T47D (cell line): ENCODE measurements around the gene OSGEP.

Source experiments
- DNase-seq, 2 experiments: peaks; one replicate each; pipeline versions ENCODE4 v3.0.0 to v3.0.0-alpha.2; 2011 to 2012; ENCODE audit warnings: low read depth in 1 of 2, low spot score in 1 of 2
- JUND ChIP-seq: IDR thresholded peaks from 2 replicates; pipeline ENCODE4 v1.6.1; 2012; ENCODE audit warnings: low read depth
- in situ Hi-C: cut with HindIII; loops from 2 replicates; pipeline ENCODE4 v1.10.0; 2016; ENCODE audit warnings: low sequenced_read_pairs, low pct_unique_long_range_greater_than_20kb

OSGEP gene

DNA sequence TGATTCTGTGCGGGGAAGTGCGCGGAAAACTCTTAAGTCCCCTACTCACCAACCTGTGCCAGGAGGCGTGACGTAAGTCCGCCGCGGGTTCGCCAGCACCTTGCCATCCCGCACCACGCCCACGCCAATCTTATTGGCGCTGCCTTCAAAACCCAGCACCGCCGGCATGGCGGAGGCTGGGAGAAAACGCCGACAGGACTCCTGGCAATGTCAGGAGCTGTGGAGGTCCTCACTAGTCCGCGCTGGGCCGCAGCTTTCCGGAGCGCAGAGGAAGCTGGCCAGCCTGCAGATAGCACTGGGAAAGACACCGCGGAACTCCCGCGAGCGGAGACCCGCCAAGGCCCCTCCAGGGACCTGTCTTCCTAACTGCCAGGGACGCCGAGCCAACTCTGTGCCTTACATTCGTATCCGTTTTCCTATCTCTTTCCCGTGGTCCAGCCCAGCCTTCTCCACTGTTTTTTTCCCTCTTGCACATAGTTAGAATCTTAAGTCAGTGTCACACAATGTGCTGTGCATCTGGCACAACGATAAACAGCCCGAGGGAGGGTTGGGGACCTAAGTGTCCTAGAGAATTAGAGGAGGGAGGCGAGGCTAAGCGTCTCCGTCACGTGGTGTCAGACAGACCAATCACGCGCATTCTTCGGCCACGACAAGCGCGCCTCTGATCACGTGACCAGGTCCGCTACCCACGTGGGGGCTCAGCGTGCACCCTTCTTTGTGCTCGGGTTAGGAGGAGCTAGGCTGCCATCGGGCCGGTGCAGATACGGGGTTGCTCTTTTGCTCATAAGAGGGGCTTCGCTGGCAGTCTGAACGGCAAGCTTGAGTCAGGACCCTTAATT, at the start of gene OSGEP, which contains the start of gene APEX1:
Gene OSGEP (minus strand): TSS at position 297 of the 839 bp plus-strand sequence. CDS start 129 bp downstream, at position 168.
Gene APEX1 (plus strand): TSS at position 711 of the 839 bp plus-strand sequence. CDS start 420 bp downstream, outside the sequence.
- peak; percentile 88 to 98 for DNase-seq
- in situ Hi-C loops: no loop called here
- no peak for TF ChIP-seq JUND

DNA sequence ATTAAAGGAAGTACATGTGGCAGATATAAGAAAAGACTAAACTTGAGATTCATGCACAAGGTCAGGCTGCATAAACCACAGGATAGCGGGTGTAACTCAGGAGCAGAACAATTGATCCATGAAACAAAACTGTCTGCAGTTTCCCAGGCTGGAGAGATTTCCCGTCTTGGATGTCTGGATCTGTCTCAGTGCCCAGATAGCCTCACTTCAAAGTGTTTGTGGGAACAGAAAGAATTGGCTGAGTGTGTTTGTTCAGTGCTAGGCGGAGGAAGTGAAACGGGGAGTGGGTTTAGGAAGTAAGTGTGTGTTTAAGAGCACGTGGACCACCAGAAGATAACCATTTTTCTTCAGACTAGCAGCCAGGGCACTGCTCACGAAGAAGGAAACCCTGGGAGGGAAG, 49.3 kb upstream of the OSGEP start:
- TF ChIP-seq JUND: no peak
- DNase-seq: no peak
- in situ Hi-C loops: no loop called here

DNA sequence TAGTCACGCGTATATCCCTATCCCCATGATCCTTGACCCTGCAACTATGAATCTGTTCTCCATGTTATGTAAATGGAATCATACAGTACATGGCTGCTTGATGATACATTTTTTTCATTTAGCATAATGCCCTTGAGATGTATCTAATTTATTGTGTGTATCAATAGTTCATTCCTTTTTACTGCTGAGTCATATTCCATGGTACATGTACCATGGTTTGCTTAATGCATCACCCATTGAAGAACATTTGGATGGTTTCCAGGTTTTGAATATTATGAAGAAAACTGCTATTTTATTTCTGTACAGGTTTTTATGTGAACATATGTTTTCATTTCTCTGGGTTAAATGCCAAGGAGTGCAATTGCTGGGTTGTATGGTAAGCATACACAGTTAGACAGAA, 46.7 kb upstream of the OSGEP start:
- no peak for DNase-seq
- in situ Hi-C loops: no loop called here
- no peak for TF ChIP-seq JUND

DNA sequence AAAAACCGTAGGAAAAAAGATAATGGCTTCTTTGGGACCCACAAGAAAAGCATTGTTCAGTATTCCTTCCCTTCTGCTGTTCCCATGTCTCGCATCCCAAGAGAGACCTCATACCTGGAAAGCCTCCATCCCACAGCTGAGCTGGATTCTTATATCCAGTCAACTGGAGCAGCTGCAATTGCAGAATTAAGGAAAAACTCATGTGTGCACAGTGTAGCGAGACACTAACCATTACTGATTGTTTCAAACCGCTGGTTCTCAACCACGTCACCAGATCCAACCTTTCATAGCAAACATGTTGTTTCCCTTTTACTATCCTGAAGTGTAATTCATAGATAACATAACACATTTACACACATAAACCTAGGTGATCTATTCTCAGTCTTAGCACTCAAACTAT, 45.3 kb upstream of the OSGEP start:
- TF ChIP-seq JUND: no peak
- no peak for DNase-seq
- in situ Hi-C loops: no loop called here

DNA sequence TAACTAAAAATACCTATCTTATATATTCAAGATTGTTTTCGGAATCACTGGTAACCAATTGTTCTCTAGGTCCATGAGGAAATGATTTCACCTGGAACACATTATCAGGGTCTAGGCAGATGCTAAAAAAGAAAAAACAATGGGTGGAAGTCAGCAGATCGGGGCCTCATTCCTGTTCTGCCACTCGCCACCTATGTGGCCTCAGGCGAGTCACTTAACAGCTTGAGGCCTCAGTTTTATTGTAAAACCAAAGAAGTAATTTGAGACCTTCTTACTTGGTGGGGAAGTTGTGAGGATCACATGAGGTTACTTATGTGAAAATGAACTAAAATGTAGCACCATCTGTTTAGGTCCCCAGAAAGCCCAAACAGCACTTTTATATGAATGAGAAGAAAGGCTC, 44.5 kb upstream of the OSGEP start:
- no peak for TF ChIP-seq JUND
- in situ Hi-C loops: no loop called here

DNA sequence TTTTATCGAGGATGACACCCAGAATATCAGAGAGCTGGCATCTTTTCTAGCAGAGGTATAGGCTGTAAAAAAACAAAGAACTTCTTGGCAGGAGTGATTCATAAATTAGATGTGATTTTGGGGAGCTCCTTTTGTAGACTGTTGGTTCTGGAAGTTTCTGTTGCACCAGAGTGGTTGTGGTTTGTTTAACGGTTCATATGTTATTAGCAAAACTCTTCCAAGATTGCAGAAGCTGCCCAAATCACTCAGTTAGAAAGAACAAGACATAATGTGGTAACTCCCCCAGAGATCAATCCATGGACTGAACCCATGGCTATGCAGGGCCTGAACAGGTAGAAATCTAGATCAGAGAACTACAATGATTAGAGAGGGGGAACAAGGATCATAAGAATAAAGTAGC, 44.0 kb upstream of the OSGEP start:
- in situ Hi-C loops: no loop called here
- no peak for TF ChIP-seq JUND
- DNase-seq: no peak

More for the DNA sequence above, 44.5 kb upstream of the OSGEP start:
- peak in 1 of 2 experiments; percentile 9 for DNase-seq

DNA sequence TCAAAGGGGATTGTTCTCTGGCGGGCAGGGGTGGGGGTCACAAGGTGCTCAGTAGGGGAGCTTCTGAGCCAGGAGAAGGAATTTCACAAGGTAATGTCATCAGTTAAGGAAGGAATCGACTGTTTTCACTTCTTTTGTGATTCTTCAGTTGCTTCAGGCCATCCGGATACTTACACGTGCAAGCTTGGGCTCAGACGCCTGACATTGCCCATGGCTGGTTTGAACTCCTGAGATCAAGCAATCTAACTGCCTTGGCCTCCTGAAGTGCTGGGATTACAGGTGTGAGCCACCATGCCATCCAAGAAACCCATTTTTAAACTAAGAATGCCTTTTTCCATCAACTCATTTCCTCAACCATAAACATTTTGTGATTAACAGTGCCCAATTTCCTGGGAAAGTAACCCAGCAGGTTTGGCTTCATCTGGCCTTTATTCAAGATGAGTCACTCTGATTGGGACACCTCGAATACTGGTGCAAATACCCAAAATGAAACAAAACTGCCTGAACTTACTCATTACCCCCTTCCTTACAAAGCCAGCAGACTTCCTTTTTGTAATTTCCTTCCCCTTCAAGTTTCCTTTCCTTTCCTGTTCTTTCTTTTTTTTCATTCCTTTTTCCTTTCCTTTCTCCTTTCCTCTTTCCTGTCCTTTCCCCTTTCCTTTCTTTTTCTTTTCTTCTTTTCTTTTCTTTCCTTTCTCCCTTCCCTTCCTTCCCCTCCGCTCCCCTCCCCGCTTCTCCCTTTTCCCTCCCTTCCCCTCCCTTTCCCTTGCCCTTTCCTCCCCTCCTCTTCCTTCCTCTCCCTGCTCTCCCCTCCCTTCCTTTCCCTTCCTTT, 40.5 kb upstream of the OSGEP start:
- in situ Hi-C loops: no loop called here

DNA sequence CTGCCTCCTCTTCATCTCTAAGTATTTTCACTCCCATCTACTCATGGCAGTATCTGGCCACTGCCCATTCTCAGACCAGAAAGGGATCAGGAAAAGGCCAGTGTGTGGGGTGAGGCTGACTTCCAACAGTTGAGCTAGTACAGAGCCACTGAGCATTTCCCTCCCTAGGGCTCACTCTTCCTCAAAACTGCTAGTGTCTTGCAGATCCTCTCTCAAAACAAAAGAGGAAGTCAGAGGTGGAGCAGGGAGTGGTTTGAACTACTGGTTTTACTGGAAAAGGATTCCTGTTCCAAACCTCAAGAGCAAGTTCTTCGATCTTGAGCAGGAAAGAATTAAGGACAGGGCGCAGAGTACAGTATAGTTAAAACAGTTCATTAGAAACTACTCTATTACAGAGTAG, 39.0 kb upstream of the OSGEP start:
- in situ Hi-C loops: no loop called here
- TF ChIP-seq JUND: no peak
- DNase-seq: peak in 1 of 2 experiments; percentile 59

More for the DNA sequence above, 40.5 kb upstream of the OSGEP start:
- TF ChIP-seq JUND: no peak
- peak in 1 of 2 experiments; percentile 26 for DNase-seq

DNA sequence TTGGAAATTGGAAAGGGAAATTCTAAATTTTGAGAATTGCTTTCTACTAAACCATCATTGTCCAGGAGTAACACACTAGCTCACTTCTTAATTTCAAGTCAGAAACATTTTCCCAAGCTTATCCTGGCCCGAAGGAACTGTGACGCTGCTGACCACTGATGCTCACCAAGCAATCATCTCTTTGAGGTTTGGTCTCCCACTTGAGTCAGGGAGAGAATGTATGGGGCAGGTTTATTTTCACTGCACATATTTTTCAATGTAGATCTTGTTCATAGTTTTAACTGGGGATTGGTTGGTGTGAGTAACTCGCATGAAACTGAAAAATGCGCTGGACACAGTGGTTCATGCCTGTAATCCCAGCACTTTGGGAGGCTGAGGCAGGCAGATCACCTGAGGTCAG, 37.9 kb upstream of the OSGEP start:
- no peak for DNase-seq
- in situ Hi-C loops: no loop called here
- TF ChIP-seq JUND: no peak

DNA sequence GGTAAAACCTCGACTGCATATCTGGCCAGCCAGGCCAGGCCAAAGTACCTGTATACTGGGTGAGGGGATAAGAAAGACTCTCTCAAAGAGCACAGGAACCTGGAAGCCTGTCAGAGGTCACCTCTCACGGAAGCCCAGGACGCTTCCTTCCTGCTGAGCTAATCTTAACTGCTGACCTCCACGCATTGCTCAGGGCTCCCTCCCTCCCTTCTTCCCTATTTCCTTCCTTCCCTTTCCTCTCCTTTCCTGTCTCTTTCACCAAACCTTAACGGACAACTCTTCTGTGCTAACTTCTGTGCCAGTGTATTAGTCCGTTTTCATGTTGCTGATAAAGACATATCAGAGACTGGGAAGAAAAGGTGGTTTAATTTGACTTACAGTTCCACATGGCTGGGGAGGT, 36.0 kb upstream of the OSGEP start:
- no peak for DNase-seq
- in situ Hi-C loops: no loop called here
- TF ChIP-seq JUND: no peak

DNA sequence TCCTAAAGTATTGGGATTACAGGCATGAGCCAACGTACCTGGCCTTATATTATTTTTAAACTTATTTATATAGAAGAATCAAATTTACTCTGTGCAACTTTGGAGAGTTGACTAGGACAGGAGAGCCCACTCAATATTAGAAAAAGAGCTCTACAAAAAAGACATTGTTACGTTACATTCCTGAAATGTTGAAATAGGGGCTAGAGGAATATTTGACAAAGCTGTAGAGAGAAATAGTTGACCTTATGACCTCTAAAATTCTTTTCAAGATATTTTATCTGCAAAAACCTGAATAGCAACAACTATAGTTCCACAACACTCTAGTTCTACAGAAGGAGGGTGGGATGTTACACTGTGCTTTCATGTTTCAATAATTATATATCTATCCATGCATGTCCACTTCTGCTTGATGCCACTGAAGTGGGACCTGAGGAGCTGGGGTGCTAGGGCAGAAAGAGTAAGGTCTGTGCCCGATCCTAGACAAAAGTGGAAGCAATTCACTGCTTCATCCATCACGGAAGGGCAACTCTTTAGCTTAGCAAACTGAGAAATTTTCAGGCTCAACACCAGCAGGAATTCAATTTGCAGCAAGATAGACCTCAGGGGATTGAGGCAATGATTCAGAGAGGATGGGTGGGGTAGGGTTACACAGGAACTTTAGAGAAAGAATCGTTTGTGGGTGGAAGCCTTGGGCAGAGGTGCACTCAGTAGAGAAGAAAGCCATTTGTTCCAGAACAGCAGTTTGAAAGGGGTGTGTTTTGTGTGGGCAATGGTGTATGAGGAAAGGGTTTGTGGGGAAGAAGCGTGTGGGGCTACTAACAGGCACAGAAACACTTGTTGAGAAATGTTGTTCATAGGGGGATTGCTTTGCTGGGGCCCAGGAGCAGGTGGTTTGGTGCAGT, 34.7 kb upstream of the OSGEP start:
- TF ChIP-seq JUND: no peak
- DNase-seq: no peak
- in situ Hi-C loops: no loop called here

DNA sequence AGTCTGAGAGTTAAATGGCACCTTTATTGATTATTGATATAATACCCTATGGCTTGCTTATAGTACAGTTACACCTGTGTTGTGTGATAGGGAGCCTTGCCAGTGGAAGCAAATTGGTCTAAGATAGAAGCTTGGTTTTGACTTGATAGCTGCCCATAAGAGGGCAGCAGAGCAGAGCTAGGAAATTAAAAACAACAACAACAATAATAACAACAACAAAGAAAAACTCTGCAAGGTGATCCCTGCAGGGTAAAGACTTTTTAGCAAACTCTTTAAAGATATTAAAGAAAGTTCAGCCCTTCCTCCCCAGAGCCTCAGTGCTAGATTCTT, 32.7 kb upstream of the OSGEP start:
- DNase-seq: no peak
- in situ Hi-C loops: no loop called here
- no peak for TF ChIP-seq JUND
